ENCODE results near the gene RAB21. TPM values are rescaled to one million over a fixed set of nuclear protein-coding genes. Genes with fewer than 3 reads are reported as not detected.

The RAB21 gene
- total and polyA plus RNA-seq, 2 experiments from 2014 or later = 26.6 to 38.8 TPM

DNA sequence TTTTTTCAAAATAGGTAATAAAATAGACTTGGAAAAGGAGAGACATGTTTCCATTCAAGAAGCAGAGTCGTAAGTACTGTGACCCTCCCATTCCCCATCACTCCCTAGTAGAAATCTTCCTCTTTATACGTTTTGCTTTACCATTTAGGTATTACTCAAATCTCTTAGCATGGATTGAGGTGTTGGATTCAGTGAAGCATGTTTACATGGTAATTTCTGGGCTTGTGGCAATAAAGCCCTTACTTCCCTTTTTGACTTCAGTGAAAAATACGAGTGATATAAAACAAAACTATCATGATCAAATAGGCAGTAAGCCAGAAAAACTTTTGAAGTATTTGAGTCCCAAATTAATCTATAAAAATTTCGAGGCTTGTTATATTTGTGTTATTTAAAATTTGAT is 27.4 kb downstream of the RAB21 start:
- TF ChIP-seq EZH2phosphoT487 (IDR thresholded peaks at IDR 0.05; ENCODE audit: insufficient read depth, low read depth) = no peak
- no peak for TF ChIP-seq EZH2 (IDR thresholded peaks at IDR 0.05; ENCODE audit: insufficient read depth, poor library complexity, severe bottlenecking)
- no peak for DNase-seq
- H4K20me1 ChIP-seq (ENCODE audit: insufficient read depth) = no peaks in the 10 kb centered on the region
- peaks cover 36% of the 10 kb centered on the region for H3K79me2 ChIP-seq (ENCODE audit: insufficient read depth)
- H3K4me1 ChIP-seq (ENCODE audit: insufficient read depth) = no peaks in the 10 kb centered on the region
- no peak overlapping the region for H3K27ac ChIP-seq
- no peaks in the 10 kb centered on the region for H3K9me2 ChIP-seq (ENCODE audit: insufficient read depth)
- H3K36me3 ChIP-seq (ENCODE audit: low read depth) = peaks cover 35% of the 10 kb centered on the region
- H3K9me3 ChIP-seq (ENCODE audit: low read depth) = no peaks in the 10 kb centered on the region
- no peak overlapping the region for H3K9ac ChIP-seq
- no peak overlapping the region for H3K4me3 ChIP-seq
- in situ Hi-C loops (cut with MboI) = no loop called here
- H3K27me3 ChIP-seq (replicated peaks; ENCODE audit: insufficient read depth) = no peaks in the 10 kb centered on the region
- H3K4me2 ChIP-seq (ENCODE audit: unreplicated experiment) = no peak overlapping the region
- H3F3A ChIP-seq (ENCODE audit: insufficient read depth) = no peaks in the 10 kb centered on the region; the same call in 1 of the 2 replicates
- 86 to 89% methylated on average over 4 of the region's 4 CpGs for WGBS, 2 experiments (ENCODE audit: low coverage in 1 of 2, low lambda C conversion rate in 2 of 2, missing lambda C conversion rate in 2 of 2)
- no peak overlapping the region for H2AFZ ChIP-seq

DNA sequence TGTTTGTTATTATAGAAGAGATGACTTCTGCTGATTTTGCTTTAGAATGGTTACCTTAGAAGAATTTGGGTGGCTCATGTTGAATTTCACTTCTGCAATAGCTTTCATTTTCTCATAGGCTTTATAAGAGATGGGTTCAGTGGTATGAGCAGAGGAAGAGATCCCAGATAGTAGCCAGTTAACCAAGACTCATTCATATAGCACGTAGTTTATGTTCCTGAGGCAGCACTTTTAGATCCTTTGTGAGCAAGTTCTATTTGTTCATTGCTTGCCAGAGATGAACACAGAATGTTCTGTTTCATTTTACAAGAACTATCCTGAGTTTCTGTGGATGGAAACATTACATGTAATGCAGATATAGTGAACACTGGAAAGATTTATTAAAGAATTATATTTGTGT is 32.2 kb downstream of the RAB21 start:
- no peak for DNase-seq
- no peak overlapping the region for H3K4me2 ChIP-seq (ENCODE audit: unreplicated experiment)
- no peak overlapping the region for H3K9ac ChIP-seq
- no peaks in the 10 kb centered on the region for H3K4me1 ChIP-seq (ENCODE audit: insufficient read depth)
- H3K27me3 ChIP-seq (replicated peaks; ENCODE audit: insufficient read depth) = no peaks in the 10 kb centered on the region
- 0 out of 2 replicates have a peak, but pooled peaks cover 7% of the 10 kb centered on the region for H3K79me2 ChIP-seq (ENCODE audit: insufficient read depth)
- H3K9me3 ChIP-seq (ENCODE audit: low read depth) = no peaks in the 10 kb centered on the region
- H3K36me3 ChIP-seq (ENCODE audit: low read depth) = peaks cover 54% of the 10 kb centered on the region
- in situ Hi-C loops (cut with MboI) = no loop called here
- no peaks in the 10 kb centered on the region for H4K20me1 ChIP-seq (ENCODE audit: insufficient read depth)
- WGBS, 2 experiments (ENCODE audit: low coverage in 1 of 2, low lambda C conversion rate in 2 of 2, missing lambda C conversion rate in 2 of 2) = 100% methylated on average over 1 of the region's 1 CpG
- TF ChIP-seq EZH2 (IDR thresholded peaks at IDR 0.05; ENCODE audit: insufficient read depth, poor library complexity, severe bottlenecking) = no peak
- TF ChIP-seq EZH2phosphoT487 (IDR thresholded peaks at IDR 0.05; ENCODE audit: insufficient read depth, low read depth) = no peak
- H3F3A ChIP-seq (ENCODE audit: insufficient read depth) = no peaks in the 10 kb centered on the region
- no peak overlapping the region for H2AFZ ChIP-seq
- no peaks in the 10 kb centered on the region for H3K9me2 ChIP-seq (ENCODE audit: insufficient read depth)
- H3K4me3 ChIP-seq = no peak overlapping the region
- no peak overlapping the region for H3K27ac ChIP-seq

DNA sequence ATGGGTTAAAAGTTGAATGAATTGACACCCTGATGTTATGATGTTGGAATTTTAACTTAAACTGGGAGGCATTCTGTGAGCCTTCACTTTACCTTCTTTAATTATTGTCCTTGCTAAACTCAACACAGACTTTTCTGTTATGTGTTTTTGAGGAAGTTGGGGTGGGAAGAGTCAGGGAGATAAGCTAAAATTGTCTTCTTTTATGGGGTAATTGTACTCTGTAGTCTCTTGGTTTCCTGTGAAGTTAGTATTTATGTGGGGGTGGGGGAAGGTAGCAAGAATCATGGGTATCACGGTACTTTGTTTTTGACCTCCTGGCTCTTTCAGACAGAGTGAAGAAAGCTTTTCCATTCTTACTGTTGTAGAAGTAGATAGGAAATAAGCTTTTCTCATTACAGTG is 32.9 kb downstream of the RAB21 start:
- Histone ChIP-seq H3K79me2 (ENCODE audit: insufficient read depth) (0 out of 2 replicates have a peak, but pooled peaks cover 7% of the 10 kb centered on the region), H3F3A (ENCODE audit: insufficient read depth) (no peaks in the 10 kb centered on the region), H3K9me3 (ENCODE audit: low read depth) (no peaks in the 10 kb centered on the region), H3K27ac (no peak overlapping the region), H3K4me1 (ENCODE audit: insufficient read depth) (no peaks in the 10 kb centered on the region), H3K4me3 (no peak overlapping the region), H3K9ac (no peak overlapping the region), H3K27me3 (replicated peaks; ENCODE audit: insufficient read depth) (no peaks in the 10 kb centered on the region), H3K9me2 (ENCODE audit: insufficient read depth) (no peaks in the 10 kb centered on the region), H2AFZ (no peak overlapping the region), H3K36me3 (ENCODE audit: low read depth) (peaks cover 51% of the 10 kb centered on the region), H4K20me1 (ENCODE audit: insufficient read depth) (no peaks in the 10 kb centered on the region), H3K4me2 (ENCODE audit: unreplicated experiment) (no peak overlapping the region)
- 100% methylated on average over 1 of the region's 1 CpG for WGBS, 2 experiments (ENCODE audit: low coverage in 1 of 2, low lambda C conversion rate in 2 of 2, missing lambda C conversion rate in 2 of 2)
- in situ Hi-C loops (cut with MboI) = no loop called here
- TF ChIP-seq EZH2phosphoT487 (IDR thresholded peaks at IDR 0.05; ENCODE audit: insufficient read depth, low read depth) (no peak), EZH2 (IDR thresholded peaks at IDR 0.05; ENCODE audit: insufficient read depth, poor library complexity, severe bottlenecking) (no peak)
- DNase-seq = no peak

DNA sequence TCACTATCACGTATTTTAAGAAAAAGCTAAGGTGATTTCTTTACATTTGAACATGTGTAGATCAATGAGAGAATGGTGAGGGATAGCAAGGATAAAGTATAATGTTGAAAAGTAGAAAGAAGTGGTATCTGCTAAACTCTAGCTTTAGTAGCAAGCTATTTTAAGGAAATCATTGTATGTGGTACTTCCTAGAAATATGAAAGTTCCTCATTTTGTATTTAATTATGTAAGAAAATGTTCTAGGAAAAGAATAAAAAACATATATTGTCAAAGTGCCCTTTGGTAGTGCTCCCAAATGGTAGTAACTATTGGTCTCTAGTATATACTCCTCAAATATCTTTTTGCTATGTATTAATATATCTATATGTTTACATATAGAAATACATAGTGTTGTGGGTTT is 35.7 kb downstream of the RAB21 start:
- Histone ChIP-seq H3K27me3 (replicated peaks; ENCODE audit: insufficient read depth) (no peaks in the 10 kb centered on the region), H3K4me2 (ENCODE audit: unreplicated experiment) (no peak overlapping the region), H3K79me2 (ENCODE audit: insufficient read depth) (no peaks in the 10 kb centered on the region), H3K36me3 (ENCODE audit: low read depth) (peaks cover 40% of the 10 kb centered on the region), H4K20me1 (ENCODE audit: insufficient read depth) (no peaks in the 10 kb centered on the region), H3F3A (ENCODE audit: insufficient read depth) (no peaks in the 10 kb centered on the region), H3K9me3 (ENCODE audit: low read depth) (no peaks in the 10 kb centered on the region), H3K9me2 (ENCODE audit: insufficient read depth) (no peaks in the 10 kb centered on the region), H3K4me1 (ENCODE audit: insufficient read depth) (no peaks in the 10 kb centered on the region), H3K27ac (no peak overlapping the region), H3K4me3 (no peak overlapping the region), H2AFZ (no peak overlapping the region), H3K9ac (no peak overlapping the region)
- TF ChIP-seq EZH2phosphoT487 (IDR thresholded peaks at IDR 0.05; ENCODE audit: insufficient read depth, low read depth) (no peak), EZH2 (IDR thresholded peaks at IDR 0.05; ENCODE audit: insufficient read depth, poor library complexity, severe bottlenecking) (no peak)
- in situ Hi-C loops (cut with MboI) = no loop called here
- no peak for DNase-seq
- 98 to 100% methylated on average over 1 of the region's 1 CpG for WGBS, 2 experiments (ENCODE audit: low coverage in 1 of 2, low lambda C conversion rate in 2 of 2, missing lambda C conversion rate in 2 of 2)
